OCI-LY1 (cell line): ENCODE data around the gene POLK.

Source experiments
- H2AFZ ChIP-seq: fragments of 200-600 bp; sonication (generic), shearing (Covaris generic); 2 replicates; pipeline ENCODE4 v1.6.0; 2014; ENCODE audit warnings: antibody characterized with exemption, mild to moderate bottlenecking, low read length
- H3F3A ChIP-seq: fragments of 200-600 bp; sonication (generic), shearing (Covaris generic); 2 replicates; pipeline ENCODE4 v1.6.0; 2014; ENCODE audit warnings: mild to moderate bottlenecking, antibody characterized with exemption, low read length, moderate library complexity; ENCODE audit not compliant: insufficient read depth
- H3K27ac ChIP-seq: fragments of 200-600 bp; sonication (generic); 2 replicates; pipeline ENCODE4 v1.5.1; 2014; ENCODE audit warnings: low read length, mixed run types, mild to moderate bottlenecking, low read depth; ENCODE audit not compliant: poor library complexity, severe bottlenecking
- H3K27me3 ChIP-seq: fragments of 200-600 bp; sonication (generic); 2 replicates; pipeline ENCODE4 v1.6.0; 2014; ENCODE audit warnings: antibody characterized with exemption, mild to moderate bottlenecking, low read length, moderate library complexity; ENCODE audit not compliant: insufficient read depth
- H3K36me3 ChIP-seq: fragments of 200-600 bp; sonication (generic); 2 replicates; pipeline ENCODE4 v1.6.1; 2014; ENCODE audit warnings: mild to moderate bottlenecking, antibody characterized with exemption, low read length, moderate library complexity, mixed read lengths; ENCODE audit not compliant: insufficient read depth
- H3K4me1 ChIP-seq: fragments of 200-600 bp; sonication (generic); 2 replicates; pipeline ENCODE4 v1.5.1; 2014; ENCODE audit warnings: mild to moderate bottlenecking, low read length, moderate library complexity; ENCODE audit not compliant: insufficient read depth, severe bottlenecking
- H3K4me2 ChIP-seq: fragments of 200-600 bp; sonication (generic), shearing (Covaris generic); 2 replicates; pipeline ENCODE4 v1.6.1; 2014; ENCODE audit warnings: low read length
- H3K4me3 ChIP-seq: fragments of 200-600 bp; sonication (generic); 2 replicates; pipeline ENCODE4 v1.5.1; 2014; ENCODE audit warnings: low read length, low read depth, mild to moderate bottlenecking, mixed read lengths; ENCODE audit not compliant: poor library complexity, severe bottlenecking
- H3K79me2 ChIP-seq: fragments of 200-600 bp; shearing (Covaris generic); 2 replicates; pipeline ENCODE4 v1.6.1; 2016; ENCODE audit warnings: mixed run types, low read length, mixed read lengths; ENCODE audit not compliant: insufficient read depth
- H3K9ac ChIP-seq: fragments of 200-600 bp; sonication (generic), shearing (Covaris generic); 2 replicates; pipeline ENCODE4 v1.6.1; 2014; ENCODE audit warnings: mild to moderate bottlenecking, low read length, mixed read lengths
- H3K9me2 ChIP-seq: fragments of 200-600 bp; sonication (generic), shearing (Covaris generic); 2 replicates; pipeline ENCODE4 v1.6.1; 2014; ENCODE audit warnings: low read depth, mild to moderate bottlenecking, low read length, mixed read lengths
- H3K9me3 ChIP-seq: fragments of 200-600 bp; shearing (Covaris generic); 2 replicates; pipeline ENCODE4 v1.6.1; 2014; ENCODE audit warnings: low read length, mixed read lengths
- H4K20me1 ChIP-seq: fragments of 200-600 bp; sonication (generic), shearing (Covaris generic); 2 replicates; pipeline ENCODE4 v1.6.0; 2016; ENCODE audit warnings: mild to moderate bottlenecking, low read length; ENCODE audit not compliant: insufficient read depth
- EZH2 ChIP-seq: fragments of 200-600 bp; sonication (generic), shearing (Covaris generic); IDR thresholded peaks from 2 replicates; pipeline ENCODE4 v1.8.0; 2017; ENCODE audit warnings: borderline replicate concordance, mixed run types, mild to moderate bottlenecking, antibody characterized with exemption, low read length, moderate library complexity, mixed read lengths
- TF ChIP-seq, protein P1 (sequence below): fragments of 200-600 bp; sonication (generic), shearing (Covaris generic); IDR thresholded peaks from 2 replicates; pipeline ENCODE4 v1.5.1; 2017; ENCODE audit warnings: mild to moderate bottlenecking, antibody characterized with exemption, low read length, moderate library complexity, mixed read lengths

POLK gene

DNA sequence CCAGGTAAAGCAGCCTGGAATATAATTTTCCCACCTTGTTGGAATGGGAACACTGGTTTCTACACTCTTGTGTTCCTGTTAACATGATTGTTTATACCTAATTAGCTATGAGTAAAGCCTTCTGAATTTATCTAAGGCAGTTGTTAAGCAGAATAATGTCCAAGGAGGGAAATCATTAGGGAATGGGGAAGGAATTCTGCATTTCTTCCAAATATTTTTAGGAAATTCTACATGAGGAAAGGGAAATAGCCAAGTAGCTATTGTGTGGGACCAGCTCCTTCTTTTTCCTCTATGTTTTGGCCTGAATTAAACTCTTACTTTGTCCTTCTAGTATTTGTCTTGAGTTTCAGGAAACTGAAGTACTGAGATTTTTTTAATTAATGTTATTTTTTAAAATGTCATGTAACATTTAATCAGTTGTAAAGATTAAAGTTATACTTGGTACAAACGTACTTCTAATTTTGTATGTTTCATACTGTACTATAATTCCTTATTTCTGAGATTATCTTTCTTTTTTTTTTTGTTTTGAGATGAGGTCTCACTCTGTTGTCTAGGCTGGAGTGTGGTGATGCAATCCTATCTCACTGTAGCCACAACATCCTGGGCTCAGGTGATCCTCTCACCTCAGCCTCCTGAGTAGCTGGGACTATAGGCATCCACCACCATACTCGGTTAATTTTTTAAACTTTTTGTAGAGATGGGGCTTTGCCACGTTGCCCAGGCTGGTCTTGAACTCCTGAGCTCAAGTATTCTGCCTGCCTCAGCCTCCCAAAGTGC lies 128.0 kb downstream of the POLK start:
- Histone ChIP-seq H4K20me1 (no peaks in the 10 kb centered on the region), H3K27ac (no peak overlapping the region), H3K9me3 (no peaks in the 10 kb centered on the region), H3K4me1 (no peaks in the 10 kb centered on the region), H3K36me3 (no peaks in the 10 kb centered on the region), H3K27me3 (0 out of 2 replicates have a peak, but pooled peaks cover 3% of the 10 kb centered on the region), H2AFZ (no peak overlapping the region), H3K9ac (no peak overlapping the region), H3F3A (no peaks in the 10 kb centered on the region), H3K79me2 (no peaks in the 10 kb centered on the region), H3K9me2 (no peaks in the 10 kb centered on the region), H3K4me2 (no peak overlapping the region), H3K4me3 (no peak overlapping the region)
- TF ChIP-seq, protein P1, sequence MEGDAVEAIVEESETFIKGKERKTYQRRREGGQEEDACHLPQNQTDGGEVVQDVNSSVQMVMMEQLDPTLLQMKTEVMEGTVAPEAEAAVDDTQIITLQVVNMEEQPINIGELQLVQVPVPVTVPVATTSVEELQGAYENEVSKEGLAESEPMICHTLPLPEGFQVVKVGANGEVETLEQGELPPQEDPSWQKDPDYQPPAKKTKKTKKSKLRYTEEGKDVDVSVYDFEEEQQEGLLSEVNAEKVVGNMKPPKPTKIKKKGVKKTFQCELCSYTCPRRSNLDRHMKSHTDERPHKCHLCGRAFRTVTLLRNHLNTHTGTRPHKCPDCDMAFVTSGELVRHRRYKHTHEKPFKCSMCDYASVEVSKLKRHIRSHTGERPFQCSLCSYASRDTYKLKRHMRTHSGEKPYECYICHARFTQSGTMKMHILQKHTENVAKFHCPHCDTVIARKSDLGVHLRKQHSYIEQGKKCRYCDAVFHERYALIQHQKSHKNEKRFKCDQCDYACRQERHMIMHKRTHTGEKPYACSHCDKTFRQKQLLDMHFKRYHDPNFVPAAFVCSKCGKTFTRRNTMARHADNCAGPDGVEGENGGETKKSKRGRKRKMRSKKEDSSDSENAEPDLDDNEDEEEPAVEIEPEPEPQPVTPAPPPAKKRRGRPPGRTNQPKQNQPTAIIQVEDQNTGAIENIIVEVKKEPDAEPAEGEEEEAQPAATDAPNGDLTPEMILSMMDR = no peak
- no peak for TF ChIP-seq EZH2

DNA sequence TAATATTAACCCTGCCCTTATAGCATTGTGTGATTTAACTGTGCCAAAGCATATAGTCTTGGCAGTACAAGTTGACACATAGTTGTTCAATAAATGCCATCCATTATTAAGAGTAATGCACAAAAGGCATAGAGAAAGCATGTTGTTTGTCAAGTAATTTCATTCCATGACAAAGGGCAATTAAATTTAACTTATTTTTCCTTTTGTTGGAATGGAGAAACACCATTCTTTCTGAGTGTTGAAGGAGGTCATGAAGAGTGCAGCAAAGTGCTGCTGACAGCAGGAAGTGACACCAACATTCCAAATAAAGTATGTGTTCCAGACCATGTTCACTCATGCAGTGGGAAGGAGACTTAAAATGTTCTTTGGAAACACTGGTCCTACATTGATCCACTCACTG lies 128.7 kb downstream of the POLK start:
- no peaks in the 10 kb centered on the region for H3K79me2 ChIP-seq
- no peak for TF ChIP-seq EZH2
- TF ChIP-seq, protein P1 = no peak
- no peak overlapping the region for H3K27ac ChIP-seq

DNA sequence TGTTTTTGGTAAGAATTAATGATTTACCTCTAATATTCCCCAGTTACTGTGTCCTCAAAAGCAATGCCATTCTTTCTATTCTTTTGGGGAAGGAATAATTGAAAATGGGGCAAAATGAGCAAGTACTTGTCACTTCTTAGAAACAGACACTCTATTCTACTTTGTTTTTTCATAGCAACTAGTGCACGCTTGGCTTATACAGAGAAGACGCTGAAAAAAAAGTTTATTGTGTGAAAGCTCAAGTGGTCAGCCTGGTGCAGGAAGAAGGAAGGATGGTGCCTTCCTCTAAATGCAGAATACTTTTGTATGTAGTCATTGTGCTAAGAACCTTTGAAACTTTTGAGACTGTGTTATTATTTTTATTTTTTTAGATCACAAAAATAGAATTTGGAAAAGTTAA lies 129.1 kb downstream of the POLK start:
- Histone ChIP-seq H4K20me1 (no peaks in the 10 kb centered on the region), H3K4me3 (no peak overlapping the region), H3F3A (no peaks in the 10 kb centered on the region), H3K9me2 (no peaks in the 10 kb centered on the region), H3K36me3 (no peaks in the 10 kb centered on the region), H3K9ac (no peak overlapping the region), H3K4me1 (no peaks in the 10 kb centered on the region), H3K27me3 (0 out of 2 replicates have a peak, but pooled peaks cover 3% of the 10 kb centered on the region), H3K79me2 (no peaks in the 10 kb centered on the region), H3K27ac (no peak overlapping the region), H3K9me3 (no peaks in the 10 kb centered on the region), H2AFZ (no peak overlapping the region), H3K4me2 (no peak overlapping the region)
- no peak for TF ChIP-seq EZH2
- TF ChIP-seq, protein P1 = no peak

More for the DNA sequence above, 128.7 kb downstream of the POLK start:
- Histone ChIP-seq H3K36me3 (no peaks in the 10 kb centered on the region), H3K9ac (no peak overlapping the region), H3K9me2 (no peaks in the 10 kb centered on the region), H3K9me3 (no peaks in the 10 kb centered on the region), H3K4me1 (no peaks in the 10 kb centered on the region), H2AFZ (no peak overlapping the region), H3K27me3 (0 out of 2 replicates have a peak, but pooled peaks cover 3% of the 10 kb centered on the region), H3K4me2 (no peak overlapping the region), H4K20me1 (no peaks in the 10 kb centered on the region), H3F3A (no peaks in the 10 kb centered on the region), H3K4me3 (no peak overlapping the region)
